Keratinocyte (primary cell): ENCODE results near the gene LMO7. TPM values are rescaled to one million over a fixed set of nuclear protein-coding genes. Genes with fewer than 3 reads are reported as not detected.

Experiments
- DNase-seq: peaks from one replicate; pipeline ENCODE4 v3.0.0-alpha.2; 2011; ENCODE audit warnings: low read depth, missing footprints, low spot score
- FAIRE-seq: peaks from 2 replicates; lab custom pipeline; 2011; peaks lifted over from hg19 to GRCh38; lab: Jason Lieb, UNC
- H2AFZ ChIP-seq: 2 replicates; pipeline ENCODE4 v1.6.0; 2012; ENCODE audit warnings: low read length, control low read depth, inconsistent platforms; ENCODE audit not compliant: control insufficient read depth
- H3K27ac ChIP-seq: 2 replicates; pipeline ENCODE4 v1.5.1; 2011; ENCODE audit warnings: low read length; ENCODE audit not compliant: control insufficient read depth, insufficient read depth
- H3K27me3 ChIP-seq: 3 replicates; pipeline ENCODE4 v1.6.0; 2011; ENCODE audit warnings: low read length; ENCODE audit not compliant: control insufficient read depth, insufficient read depth; ENCODE audit errors: extremely low read depth
- H3K36me3 ChIP-seq, 2 experiments: 2 replicates in 1 of 2; 3 replicates in 1 of 2; pipeline ENCODE4 v1.5.1; 2011; ENCODE audit warnings: low read length in 2 of 2, mild to moderate bottlenecking in 1 of 2; ENCODE audit not compliant: control insufficient read depth in 2 of 2, insufficient read depth in 2 of 2; ENCODE audit errors: extremely low read depth in 1 of 2
- H3K4me1 ChIP-seq: 3 replicates; pipeline ENCODE4 v1.5.1; 2011; ENCODE audit warnings: low read length; ENCODE audit not compliant: control insufficient read depth, insufficient read depth; ENCODE audit errors: extremely low read depth
- H3K4me2 ChIP-seq: 3 replicates; pipeline ENCODE4 v1.6.0; 2011; ENCODE audit warnings: low read depth, low read length; ENCODE audit not compliant: control insufficient read depth, insufficient read depth; ENCODE audit errors: extremely low read depth
- H3K4me3 ChIP-seq, 3 experiments: fragments of 200-600 bp in 1 of 3; sonication (generic) in 1 of 3; 2 replicates in 2 of 3; 3 replicates in 1 of 3; pipeline ENCODE4 v1.5.1; 2011 to 2016; ENCODE audit warnings: low read length in 3 of 3, mild to moderate bottlenecking in 3 of 3, control low read depth in 2 of 3, inconsistent platforms in 1 of 3, low read depth in 1 of 3, mixed read lengths in 1 of 3, mixed run types in 1 of 3, moderate library complexity in 1 of 3; ENCODE audit not compliant: control insufficient read depth in 2 of 3, insufficient read depth in 2 of 3; ENCODE audit errors: extremely low read depth in 1 of 3
- H3K79me2 ChIP-seq: 2 replicates; pipeline ENCODE4 v1.6.0; 2012; ENCODE audit warnings: low read length; ENCODE audit not compliant: control insufficient read depth, insufficient read depth
- H3K9ac ChIP-seq: 3 replicates; pipeline ENCODE4 v1.6.0; 2011; ENCODE audit warnings: low read length; ENCODE audit not compliant: control insufficient read depth, insufficient read depth; ENCODE audit errors: extremely low read depth
- H3K9me1 ChIP-seq: 3 replicates; pipeline ENCODE4 v1.6.0; 2011; ENCODE audit warnings: low read length; ENCODE audit not compliant: control insufficient read depth, insufficient read depth; ENCODE audit errors: extremely low read depth
- H3K9me3 ChIP-seq: 2 replicates; pipeline ENCODE4 v1.5.1; 2012; ENCODE audit warnings: low read depth, low read length; ENCODE audit not compliant: control insufficient read depth
- H4K20me1 ChIP-seq: 3 replicates; pipeline ENCODE4 v1.6.0; 2011; ENCODE audit warnings: low read length; ENCODE audit not compliant: control insufficient read depth, insufficient read depth; ENCODE audit errors: extremely low read depth
- CTCF ChIP-seq, 3 experiments: IDR thresholded peaks in 1 of 3; conservative IDR thresholded peaks in 1 of 3; optimal IDR thresholded peaks in 1 of 3; 2 replicates in 2 of 3; 3 replicates in 1 of 3; pipeline versions ENCODE3 to v1.5.1; 2011; ENCODE audit warnings: low read length in 3 of 3, mild to moderate bottlenecking in 3 of 3, moderate library complexity in 2 of 3, control low read depth in 1 of 3, inconsistent platforms in 1 of 3; ENCODE audit not compliant: insufficient read depth in 2 of 3; ENCODE audit errors: extremely low read depth in 1 of 3
- EZH2 ChIP-seq: IDR thresholded peaks from one replicate; pipeline ENCODE4 v1.6.1; 2012; ENCODE audit warnings: inconsistent platforms, mild to moderate bottlenecking, low read length, moderate library complexity
- dilution Hi-C: fragments of 300-500 bp; cut with MboI; formaldehyde crosslinking; loops from one replicate; pipeline ENCODE4 v1.7.0; 2020; ENCODE audit warnings: low sequenced_read_pairs; ENCODE audit not compliant: extremely low pct_ligation_motif_present
- polyA plus RNA-seq, 5 experiments: library from polyadenylated mRNA; depleted of rRNA in 3 of 5; stranded (reverse) in 3 of 5; stranded (forward) in 1 of 5; unstranded in 1 of 5; fragments of >200 nt; gene quantifications; 1 replicate in 1 of 5; 2 replicates in 3 of 5; 3 replicates in 1 of 5; pipeline versions ENCODE4 v1.2.1 to v1.2.3, GENCODE V29; 2011 to 2012; ENCODE audit warnings: missing spikeins in 2 of 5, low read depth in 1 of 5, low replicate concordance in 1 of 5

The LMO7 gene
- polyA plus RNA-seq, 1 donor (not counting 4 experiments of a cell fraction or from before 2014, with no cell fraction given) = 8.9 TPM

DNA sequence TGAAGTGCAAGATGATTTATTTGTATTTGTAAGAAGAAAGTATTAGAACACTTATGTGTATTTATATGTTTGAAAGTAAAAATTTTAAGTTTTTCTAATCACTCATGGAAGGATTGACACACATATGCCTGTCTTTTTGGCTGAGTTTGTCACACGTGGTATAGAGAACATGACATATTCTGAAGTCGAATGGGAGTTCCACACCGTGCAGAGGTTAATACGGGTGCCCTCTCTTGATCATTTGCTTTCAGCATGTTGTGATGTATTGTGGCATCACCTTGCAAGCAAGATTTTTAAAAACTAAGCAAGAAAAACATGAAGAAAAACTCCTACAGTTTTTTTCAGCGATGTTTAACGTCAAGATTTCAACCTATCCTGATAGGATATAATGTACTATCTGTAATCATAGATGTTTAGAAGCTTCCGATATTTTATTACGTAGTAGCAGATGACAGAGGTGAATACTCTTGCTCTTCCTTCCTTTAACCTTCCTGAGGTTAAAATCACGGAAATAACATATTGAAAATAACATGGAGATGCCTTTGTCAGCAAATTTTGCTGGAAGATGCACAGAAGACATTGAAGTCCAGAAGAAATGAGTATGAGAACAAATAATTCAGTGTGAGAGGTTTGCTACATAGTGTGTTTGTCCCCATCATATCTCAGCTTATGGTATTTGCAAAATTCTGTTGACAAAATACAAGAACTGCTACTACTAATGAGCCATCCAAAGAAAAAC, 231.4 kb downstream of the LMO7 start:
- Histone ChIP-seq H4K20me1 (no peaks in the 10 kb centered on the region), H2AFZ (no peak overlapping the region), H3K4me3 (no peak overlapping the region), H3K27me3 (no peaks in the 10 kb centered on the region), H3K79me2 (no peaks in the 10 kb centered on the region), H3K4me2 (no peak overlapping the region), H3K4me1 (no peaks in the 10 kb centered on the region), H3K9ac (no peak overlapping the region), H3K27ac (no peak overlapping the region), H3K36me3 (no peaks in the 10 kb centered on the region), H3K9me1 (no peaks in the 10 kb centered on the region), H3K9me3 (no peaks in the 10 kb centered on the region)
- dilution Hi-C loops = no loop called here
- DNase-seq (no peak), FAIRE-seq (no peak)
- TF ChIP-seq CTCF (optimal IDR thresholded peaks at IDR 0.05 in 1 of 3, IDR thresholded peaks at IDR 0.05 in 1 of 3, conservative IDR thresholded peaks at IDR 0.05 in 1 of 3; ENCODE audit: extremely low read depth in 1 of 3, insufficient read depth in 2 of 3, low read length in 3 of 3) (no peak), EZH2 (no peak)

DNA sequence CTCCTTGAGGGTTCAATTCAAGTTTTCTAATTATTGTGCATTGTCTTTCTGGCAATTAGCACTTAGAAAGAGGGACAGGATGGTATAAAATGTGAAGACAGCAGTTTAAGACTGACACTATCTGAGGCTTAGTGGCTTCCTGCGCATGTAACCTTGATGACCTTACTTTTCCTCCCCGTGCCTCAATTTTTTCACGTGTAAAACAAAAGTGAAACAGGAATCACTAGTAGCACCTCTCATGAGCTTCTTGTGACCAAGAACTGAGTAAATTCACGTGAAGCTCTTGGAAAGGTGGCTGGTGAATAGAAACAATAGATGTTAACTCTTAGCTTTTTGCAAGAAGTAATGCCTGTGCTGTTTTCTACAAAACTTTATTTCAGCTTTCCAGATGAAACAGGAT, 233.9 kb downstream of the LMO7 start:
- H3K9me3 ChIP-seq = no peaks in the 10 kb centered on the region
- H3K27ac ChIP-seq = no peak overlapping the region
- TF ChIP-seq EZH2 = no peak
- TF ChIP-seq CTCF (optimal IDR thresholded peaks at IDR 0.05 in 1 of 3, IDR thresholded peaks at IDR 0.05 in 1 of 3, conservative IDR thresholded peaks at IDR 0.05 in 1 of 3; ENCODE audit: extremely low read depth in 1 of 3, insufficient read depth in 2 of 3, low read length in 3 of 3) = no peak
- DNase-seq (no peak), FAIRE-seq (no peak)
- no peaks in the 10 kb centered on the region for H3K36me3 ChIP-seq
- no peaks in the 10 kb centered on the region for H3K27me3 ChIP-seq
- H2AFZ ChIP-seq = no peak overlapping the region
- H4K20me1 ChIP-seq = no peaks in the 10 kb centered on the region
- no peaks in the 10 kb centered on the region for H3K4me1 ChIP-seq
- no peaks in the 10 kb centered on the region for H3K9me1 ChIP-seq
- dilution Hi-C loops = no loop called here
- no peak overlapping the region for H3K4me2 ChIP-seq
- H3K4me3 ChIP-seq = no peak overlapping the region
- H3K79me2 ChIP-seq = no peaks in the 10 kb centered on the region
- no peak overlapping the region for H3K9ac ChIP-seq
